Right lung (tissue), 5 donors: Measurements from ENCODE around the gene MACROH2A2. TPM values are rescaled to one million over a fixed set of nuclear protein-coding genes. Genes with fewer than 3 reads are reported as not detected.

Source experiments
- DNase-seq, 2 donors: peaks; one replicate each; pipeline ENCODE4 v3.0.0-alpha.2; 2013
- polyA plus RNA-seq, 5 donors: library from polyadenylated mRNA; unstranded; fragments of 120-200 nt; gene quantifications; one replicate each; pipeline versions ENCODE4 v1.2.1 to v1.2.3, GENCODE V29; 2013; ENCODE audit warnings: inconsistent platforms in 1 of 5, low replicate concordance in 1 of 5; ENCODE audit not compliant: insufficient read length in 5 of 5, insufficient read depth in 1 of 5

MACROH2A2 gene
- polyA plus RNA-seq, 5 donors, result 69.3 to 78.0 (median 71.6) TPM

- DNase-seq, result no peak
Observed at GRCh38 chr10:70124918-70125317, 72.3 kb downstream of the MACROH2A2 start.

- no peak for DNase-seq
Observed at GRCh38 chr10:70125918-70126552, 73.4 kb downstream of the MACROH2A2 start.

GRCh38 chr10:70126700-70127395, 74.2 kb downstream of the MACROH2A2 start:
- DNase-seq, result no peak

GRCh38 chr10:70130878-70131559, 78.4 kb downstream of the MACROH2A2 start:
- DNase-seq, result no peak

GRCh38 chr10:70131560-70131937, 78.9 kb downstream of the MACROH2A2 start:
- no peak for DNase-seq

- peak; percentile 55 to 64 for DNase-seq
Observed at GRCh38 chr10:70132098-70133029, 79.7 kb downstream of the MACROH2A2 start, which contains the start of gene AIFM2. Gene AIFM2 (minus strand): TSS chr10:70132825. CDS start chr10:70124084, 8,741 bp downstream.

- no peak for DNase-seq
Observed at GRCh38 chr10:70135046-70135445, 82.4 kb downstream of the MACROH2A2 start.

GRCh38 chr10:70135684-70136083, 83.0 kb downstream of the MACROH2A2 start:
- no peak for DNase-seq

GRCh38 chr10:70137135-70137534, 84.5 kb downstream of the MACROH2A2 start:
- DNase-seq, result no peak

- DNase-seq, result no peak
Observed at GRCh38 chr10:70137927-70138883, 85.6 kb downstream of the MACROH2A2 start.

GRCh38 chr10:70139151-70139996, 86.7 kb downstream of the MACROH2A2 start:
- no peak for DNase-seq

- no peak for DNase-seq
Observed at GRCh38 chr10:70139997-70140250, 87.3 kb downstream of the MACROH2A2 start.

- no peak for DNase-seq
Observed at GRCh38 chr10:70140297-70140696, 87.7 kb downstream of the MACROH2A2 start.

GRCh38 chr10:70142555-70142954, 89.9 kb downstream of the MACROH2A2 start:
- no peak for DNase-seq

- DNase-seq, result no peak
Observed at GRCh38 chr10:70144372-70145110, 91.9 kb downstream of the MACROH2A2 start.

GRCh38 chr10:70145166-70145665, 92.6 kb downstream of the MACROH2A2 start:
- peak in 1 of 2 donors; percentile 10 for DNase-seq

- peak; percentile 50 to 56 for DNase-seq
Observed at GRCh38 chr10:70145666-70146488, 93.2 kb downstream of the MACROH2A2 start.
